HCT116 (cell line): ENCODE results near the gene DMXL1. TPM values are rescaled to one million over a fixed set of nuclear protein-coding genes. Genes with fewer than 3 reads are reported as not detected.

ENCODE experiments used
- ATAC-seq: fragments of 200-7000 bp; cut with Tn5 transposase; 2 replicates; pipeline ENCODE4 v1.9.1; 2020; ENCODE audit warnings: mild to moderate bottlenecking, moderate library complexity
- BruUV-seq: library from RNA; stranded (reverse); fragments of 400-500 nt; replicated peaks from 2 replicates; lab custom pipeline; 2021; lab: Mats Ljungman, UMichigan
- CTCF ChIA-PET: fragments of 300-600 bp; sonication (Branson Sonifier 250); formaldehyde crosslinking; loops from one replicate; lab custom pipeline; 2021; ENCODE audit warnings: antibody characterized with exemption; lab: Charles Lee
- POLR2A ChIA-PET: fragments of 300-600, 350-600 bp; sonication (Branson Sonifier 250); formaldehyde crosslinking; loops from one replicate; lab custom pipeline; 2021; ENCODE audit warnings: antibody characterized with exemption; lab: Charles Lee
- RAD21 ChIA-PET, 2 experiments: fragments of 300-600 bp; sonication (Branson Sonifier 250); formaldehyde crosslinking; loops; one replicate each; lab custom pipeline; 2023; ENCODE audit warnings: low total read pairs in 2 of 2; ENCODE audit not compliant: uncharacterized antibody in 2 of 2, unreplicated experiment in 2 of 2, low non-redundant PET in 1 of 2; lab: Charles Lee
- DNase-seq: peaks from one replicate; pipeline ENCODE4 v3.0.0-alpha.2; 2010; ENCODE audit warnings: low read depth, low spot score
- H2AFZ ChIP-seq: fragments of 200-600 bp; shearing (Covaris generic), sonication (generic); 2 replicates; pipeline ENCODE4 v1.6.1; 2017; ENCODE audit warnings: low read depth, mixed run types, mixed read lengths, antibody characterized with exemption, low read length; ENCODE audit not compliant: poor library complexity, severe bottlenecking
- H3K27ac ChIP-seq: 2 replicates; pipeline ENCODE4 v1.5.1; 2012; ENCODE audit warnings: low read depth, low read length
- H3K27me3 ChIP-seq: fragments of 200-600 bp; sonication (generic); 2 replicates; pipeline ENCODE4 v1.6.1; 2016; ENCODE audit warnings: mixed run types, low read length, mixed read lengths; ENCODE audit not compliant: insufficient read depth
- H3K36me3 ChIP-seq, 2 experiments: fragments of 200-500 bp in 1 of 2; fragments of 200-600 bp in 1 of 2; sonication (Bioruptor generic) in 1 of 2; sonication (generic) in 1 of 2; 2 replicates each; pipeline versions ENCODE4 v1.5.1 to v1.6.1; 2014 to 2016; ENCODE audit warnings: low read length in 2 of 2, inconsistent platforms in 1 of 2, mixed read lengths in 1 of 2, mixed run types in 1 of 2; ENCODE audit not compliant: insufficient read depth in 2 of 2, control insufficient read depth in 1 of 2
- H3K4me1 ChIP-seq, 2 experiments: fragments of 200-600 bp in 1 of 2; sonication (generic) in 1 of 2; 2 replicates each; pipeline versions ENCODE4 v1.5.1 to v1.6.1; 2012 to 2017; ENCODE audit warnings: low read length in 2 of 2, inconsistent platforms in 1 of 2, mild to moderate bottlenecking in 1 of 2, mixed read lengths in 1 of 2, mixed run types in 1 of 2, moderate library complexity in 1 of 2; ENCODE audit not compliant: insufficient read depth in 2 of 2, control insufficient read depth in 1 of 2
- H3K4me2 ChIP-seq: fragments of 200-600 bp; sonication (generic); 2 replicates; pipeline ENCODE4 v1.6.1; 2017; ENCODE audit warnings: mixed run types, low read length, mixed read lengths
- H3K4me3 ChIP-seq, 2 experiments: fragments of 200-600 bp in 1 of 2; sonication (generic) in 1 of 2; replicated peaks in 1 of 2; 2 replicates each; pipeline ENCODE4 v1.5.1; 2011 to 2016; ENCODE audit warnings: low read length in 2 of 2, control low read depth in 1 of 2, low read depth in 1 of 2, mild to moderate bottlenecking in 1 of 2, mixed read lengths in 1 of 2, mixed run types in 1 of 2
- H3K79me2 ChIP-seq: fragments of 200-600 bp; sonication (generic); 2 replicates; pipeline ENCODE4 v1.6.1; 2017; ENCODE audit warnings: mild to moderate bottlenecking, mixed run types, low read length, moderate library complexity, mixed read lengths; ENCODE audit not compliant: insufficient read depth
- H3K9ac ChIP-seq: fragments of 200-600 bp; sonication (generic); 2 replicates; pipeline ENCODE4 v1.6.1; 2016; ENCODE audit warnings: low read length, mixed read lengths
- H3K9me2 ChIP-seq: fragments of 200-600 bp; sonication (generic), shearing (Covaris generic); 2 replicates; pipeline ENCODE4 v1.6.1; 2017; ENCODE audit warnings: mixed run types, mild to moderate bottlenecking, moderate library complexity; ENCODE audit not compliant: insufficient read depth
- H3K9me3 ChIP-seq, 2 experiments: fragments of 200-500 bp in 1 of 2; fragments of 200-600 bp in 1 of 2; sonication (Bioruptor generic) in 1 of 2; sonication (generic) in 1 of 2; 2 replicates each; pipeline ENCODE4 v1.6.1; 2014 to 2017; ENCODE audit warnings: low read length in 2 of 2, mixed read lengths in 2 of 2, inconsistent platforms in 1 of 2, low read depth in 1 of 2, mild to moderate bottlenecking in 1 of 2, mixed run types in 1 of 2, moderate library complexity in 1 of 2; ENCODE audit not compliant: control insufficient read depth in 1 of 2, insufficient read depth in 1 of 2
- H4K20me1 ChIP-seq: fragments of 200-600 bp; sonication (generic), shearing (Covaris generic); 2 replicates; pipeline ENCODE4 v1.6.1; 2017; ENCODE audit warnings: mixed run types, mild to moderate bottlenecking, moderate library complexity; ENCODE audit not compliant: insufficient read depth
- CBX3 ChIP-seq: IDR thresholded peaks from 2 replicates; pipeline ENCODE4 v1.6.1; 2012; ENCODE audit warnings: low read depth
- CTCF ChIP-seq, 3 experiments: fragments of 200-600 bp in 1 of 3; sonication (generic) in 1 of 3; IDR thresholded peaks in 2 of 3; conservative IDR thresholded peaks in 1 of 3; 2 replicates each; pipeline ENCODE4 v1.5.1; 2012 to 2017; ENCODE audit warnings: low read depth in 2 of 3, low read length in 2 of 3, antibody characterized with exemption in 1 of 3, borderline replicate concordance in 1 of 3, control low read depth in 1 of 3, mild to moderate bottlenecking in 1 of 3, mixed read lengths in 1 of 3, mixed run types in 1 of 3, moderate library complexity in 1 of 3; ENCODE audit not compliant: insufficient read depth in 1 of 3
- EGR1 ChIP-seq: IDR thresholded peaks from 2 replicates; pipeline ENCODE4 v1.6.1; 2012; ENCODE audit warnings: low read depth
- JUND ChIP-seq: IDR thresholded peaks from 2 replicates; pipeline ENCODE4 v1.6.1; 2012
- POLR2AphosphoS5 ChIP-seq: IDR thresholded peaks from 2 replicates; pipeline ENCODE4 v1.6.1; 2011; ENCODE audit warnings: mild to moderate bottlenecking, low read depth, low read length, moderate library complexity
- REST ChIP-seq: IDR thresholded peaks from 2 replicates; pipeline ENCODE4 v1.6.1; 2012; ENCODE audit warnings: low read depth
- SP1 ChIP-seq: IDR thresholded peaks from 2 replicates; pipeline ENCODE4 v1.6.1; 2012; ENCODE audit warnings: low read depth
- SRF ChIP-seq: IDR thresholded peaks from 2 replicates; pipeline ENCODE4 v1.6.1; 2012; ENCODE audit warnings: low read depth
- TCF7L2 ChIP-seq: IDR thresholded peaks from 2 replicates; pipeline ENCODE4 v1.7.0; 2011; ENCODE audit warnings: borderline replicate concordance, inconsistent platforms; ENCODE audit not compliant: insufficient read depth, insufficient read length; ENCODE audit errors: extremely low read depth
- YY1 ChIP-seq: IDR thresholded peaks from 2 replicates; pipeline ENCODE4 v1.6.1; 2011; ENCODE audit warnings: low read length, low read depth, moderate library complexity, mild to moderate bottlenecking; ENCODE audit not compliant: insufficient replicate concordance; ENCODE audit errors: extremely low read depth
- ZBTB33 ChIP-seq: IDR thresholded peaks from 2 replicates; pipeline ENCODE4 v1.6.1; 2011; ENCODE audit warnings: mild to moderate bottlenecking, low read length, moderate library complexity; ENCODE audit not compliant: insufficient replicate concordance; ENCODE audit errors: extremely low read depth
- ZFX ChIP-seq: fragments of 450-650 bp; IDR thresholded peaks from 2 replicates; pipeline ENCODE4 v1.6.1; 2017
- intact Hi-C: fragments of 100-400 bp; cut with micrococcal nuclease; formaldehyde crosslinking; loops from 2 replicates; pipeline ENCODE4 v1.10.0; 2022
- total RNA-seq: library from RNA; stranded (reverse); gene quantifications from one replicate; pipeline ENCODE4 v1.2.1, GENCODE V29; 2021; ENCODE audit not compliant: unreplicated experiment

DMXL1 gene
- total RNA-seq, 1 experiment from 2014 or later, result 21.1 TPM

- intact Hi-C loops, result no loop called here
- H3K9ac ChIP-seq, result no peak overlapping the region
- no peak overlapping the region for H3K4me2 ChIP-seq
- BruUV-seq, result no TSS peak
- no peaks in the 10 kb centered on the region for H3K79me2 ChIP-seq
- DNase-seq, result no peak
- H3K27ac ChIP-seq, result no peak overlapping the region
- ChIA-PET POLR2A (no interaction called here), CTCF (no interaction called here), RAD21 (no interaction called here)
- TF ChIP-seq JUND, result no peak
- no peak for TF ChIP-seq YY1
- TF ChIP-seq EGR1, result no peak
- TF ChIP-seq ZFX, result no peak
- H3K4me3 ChIP-seq, result no peak overlapping the region
- H2AFZ ChIP-seq, result no peak overlapping the region
- no peaks in the 10 kb centered on the region for H3K9me3 ChIP-seq
- no peaks in the 10 kb centered on the region for H3K36me3 ChIP-seq
- no peaks in the 10 kb centered on the region for H3K27me3 ChIP-seq
- no peak for ATAC-seq
- no peaks in the 10 kb centered on the region for H3K4me1 ChIP-seq
- H3K9me2 ChIP-seq, result no peaks in the 10 kb centered on the region
- H4K20me1 ChIP-seq, result no peaks in the 10 kb centered on the region
Observed at GRCh38 chr5:119055294-119055693, 15.6 kb upstream of the DMXL1 start.

GRCh38 chr5:119058979-119059529 is 11.8 kb upstream of the DMXL1 start:
- DNase-seq (no peak), ATAC-seq (no peak)
- no peak overlapping the region for H3K27ac ChIP-seq
- RAD21 ChIA-PET, result no interaction called here
- no peaks in the 10 kb centered on the region for H3K79me2 ChIP-seq
- no peak overlapping the region for H3K4me2 ChIP-seq
- no peaks in the 10 kb centered on the region for H3K9me3 ChIP-seq
- no peaks in the 10 kb centered on the region for H4K20me1 ChIP-seq
- H3K36me3 ChIP-seq, result no peaks in the 10 kb centered on the region
- POLR2A ChIA-PET, result no interaction called here
- no peak overlapping the region for H2AFZ ChIP-seq
- H3K4me1 ChIP-seq, result peaks cover 2 to 5% of the 10 kb centered on the region in 2 experiments; a peak in 2 of 4 replicates
- intact Hi-C loops, result no loop called here
- no peak overlapping the region for H3K9ac ChIP-seq
- CTCF ChIA-PET, result no interaction called here
- no peaks in the 10 kb centered on the region for H3K9me2 ChIP-seq
- no TSS peak for BruUV-seq
- H3K4me3 ChIP-seq, result no peak overlapping the region
- no peaks in the 10 kb centered on the region for H3K27me3 ChIP-seq
- no peak for TF ChIP-seq POLR2AphosphoS5
- no peak for TF ChIP-seq CTCF (IDR thresholded peaks at IDR 0.05 in 2 of 3, conservative IDR thresholded peaks at IDR 0.05 in 1 of 3; ENCODE audit: borderline replicate concordance in 1 of 3, insufficient read depth in 1 of 3, low read depth in 2 of 3, low read length in 2 of 3)
- TF ChIP-seq REST, result no peak
- TF ChIP-seq TCF7L2, result no peak
- no peak for TF ChIP-seq ZBTB33
- TF ChIP-seq SP1, result no peak
- no peak for TF ChIP-seq SRF
- no peak for TF ChIP-seq CBX3
- TF ChIP-seq EGR1, result no peak
- TF ChIP-seq YY1, result no peak
